ENCODE measurements around the gene IGFN1. TPM values are rescaled to one million over a fixed set of nuclear protein-coding genes. Genes with fewer than 3 reads are reported as not detected.

The IGFN1 gene
- total and polyA plus RNA-seq, 9 of the 15 experiments (the other 6 are each of a cell fraction or from before 2014, with no cell fraction given) = 0.04 TPM; not detected in 8

GRCh38 chr1:201167041-201167991 lies 23.3 kb upstream of the IGFN1 start (continued):
- TF ChIP-seq, protein P1, sequence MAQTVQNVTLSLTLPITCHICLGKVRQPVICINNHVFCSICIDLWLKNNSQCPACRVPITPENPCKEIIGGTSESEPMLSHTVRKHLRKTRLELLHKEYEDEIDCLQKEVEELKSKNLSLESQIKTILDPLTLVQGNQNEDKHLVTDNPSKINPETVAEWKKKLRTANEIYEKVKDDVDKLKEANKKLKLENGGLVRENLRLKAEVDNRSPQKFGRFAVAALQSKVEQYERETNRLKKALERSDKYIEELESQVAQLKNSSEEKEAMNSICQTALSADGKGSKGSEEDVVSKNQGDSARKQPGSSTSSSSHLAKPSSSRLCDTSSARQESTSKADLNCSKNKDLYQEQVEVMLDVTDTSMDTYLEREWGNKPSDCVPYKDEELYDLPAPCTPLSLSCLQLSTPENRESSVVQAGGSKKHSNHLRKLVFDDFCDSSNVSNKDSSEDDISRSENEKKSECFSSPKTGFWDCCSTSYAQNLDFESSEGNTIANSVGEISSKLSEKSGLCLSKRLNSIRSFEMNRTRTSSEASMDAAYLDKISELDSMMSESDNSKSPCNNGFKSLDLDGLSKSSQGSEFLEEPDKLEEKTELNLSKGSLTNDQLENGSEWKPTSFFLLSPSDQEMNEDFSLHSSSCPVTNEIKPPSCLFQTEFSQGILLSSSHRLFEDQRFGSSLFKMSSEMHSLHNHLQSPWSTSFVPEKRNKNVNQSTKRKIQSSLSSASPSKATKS (CRISPR knock-in tag; IDR thresholded peaks at IDR 0.05) = no peak
- TF ChIP-seq U2AF2 (optimal IDR thresholded peaks at IDR 0.05; ENCODE audit: low read depth, low read length) (no peak), ZBTB33 (CRISPR knock-in tag; IDR thresholded peaks at IDR 0.05) (0 out of 2 replicates have a peak, but pooled peaks have one; percentile 12), TEAD1 (CRISPR knock-in tag; IDR thresholded peaks at IDR 0.05) (0 out of 4 replicates have a peak, but pooled peaks of 1 of the 2 experiments have one; percentile 27), ASH1L (IDR thresholded peaks at IDR 0.05; ENCODE audit: borderline replicate concordance, low read depth, partially characterized antibody) (no peak), BACH1 (tag; IDR thresholded peaks at IDR 0.05) (0 out of 2 replicates have a peak, but pooled peaks have one; percentile 17), MTA1 (IDR thresholded peaks at IDR 0.05; ENCODE audit: borderline replicate concordance) (peak; percentile 58; the same call in 1 of the 2 replicates), SAFB (IDR thresholded peaks at IDR 0.05; ENCODE audit: borderline replicate concordance, low read depth, low read length) (no peak)
- TF ChIP-seq, protein P2, sequence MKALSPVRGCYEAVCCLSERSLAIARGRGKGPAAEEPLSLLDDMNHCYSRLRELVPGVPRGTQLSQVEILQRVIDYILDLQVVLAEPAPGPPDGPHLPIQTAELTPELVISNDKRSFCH (CRISPR knock-in tag; IDR thresholded peaks at IDR 0.05) = no peak
- TF ChIP-seq, protein P2 (tag; IDR thresholded peaks at IDR 0.05) = no peak

All from K562 (cell line).